ENCODE measurements around the gene ARAP2. TPM values are rescaled to one million over a fixed set of nuclear protein-coding genes. Genes with fewer than 3 reads are reported as not detected.
A peak's percentile ranks its signal among the peaks of the same experiment; 100 is the strongest.

The ARAP2 gene
- total and polyA plus RNA-seq, 2 donors: 23.7 to 67.0 TPM

DNA sequence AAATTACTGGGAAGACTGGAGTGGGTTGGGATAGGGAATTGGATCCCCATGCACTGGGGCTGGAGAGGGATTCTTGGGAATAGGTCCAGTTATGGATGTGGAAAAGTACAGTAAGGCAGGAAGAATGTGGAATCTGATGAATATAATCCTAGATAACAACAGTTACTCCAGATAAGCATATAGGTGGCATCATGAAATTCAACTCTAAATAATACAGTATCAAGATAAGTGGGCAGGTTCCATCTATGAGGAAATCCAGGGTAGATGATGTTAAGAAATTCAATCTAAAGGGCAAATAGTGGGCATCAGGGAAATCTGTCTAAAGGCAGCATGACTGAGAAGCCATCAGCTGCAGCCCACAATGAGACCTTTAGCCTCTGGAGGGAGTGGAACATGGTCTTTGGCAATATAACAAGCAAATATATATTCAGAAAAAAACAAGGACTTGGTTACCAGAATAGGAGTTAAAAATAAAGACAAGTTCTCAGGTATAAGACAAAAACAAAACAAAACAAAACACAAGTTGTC, 38.3 kb upstream of the ARAP2 start:
- no peak overlapping the region for H3K4me3 ChIP-seq (ENCODE audit: low read length in 2 of 2)
- no peaks in the 10 kb centered on the region for H3K27me3 ChIP-seq (ENCODE audit: control insufficient read depth in 2 of 2, insufficient read depth in 1 of 2, low read length in 1 of 2)
- peaks cover 3 to 6% of the 10 kb centered on the region in 2 donors for H3K4me1 ChIP-seq (ENCODE audit: control insufficient read depth in 2 of 2, insufficient read depth in 2 of 2, low read length in 2 of 2)
- no peak for DNase-seq (ENCODE audit: low read depth in 6 of 9, low spot score in 9 of 9)
- no peaks in the 10 kb centered on the region for H3K9me3 ChIP-seq (ENCODE audit: control insufficient read depth in 2 of 2, insufficient read depth in 1 of 2, low read length in 1 of 2)
- H3K27ac ChIP-seq (ENCODE audit: low read depth in 1 of 2, low read length in 1 of 2): no peak overlapping the region
- H3K36me3 ChIP-seq (ENCODE audit: control insufficient read depth in 2 of 2, insufficient read depth in 2 of 2, low read length in 1 of 2): no peaks in the 10 kb centered on the region

DNA sequence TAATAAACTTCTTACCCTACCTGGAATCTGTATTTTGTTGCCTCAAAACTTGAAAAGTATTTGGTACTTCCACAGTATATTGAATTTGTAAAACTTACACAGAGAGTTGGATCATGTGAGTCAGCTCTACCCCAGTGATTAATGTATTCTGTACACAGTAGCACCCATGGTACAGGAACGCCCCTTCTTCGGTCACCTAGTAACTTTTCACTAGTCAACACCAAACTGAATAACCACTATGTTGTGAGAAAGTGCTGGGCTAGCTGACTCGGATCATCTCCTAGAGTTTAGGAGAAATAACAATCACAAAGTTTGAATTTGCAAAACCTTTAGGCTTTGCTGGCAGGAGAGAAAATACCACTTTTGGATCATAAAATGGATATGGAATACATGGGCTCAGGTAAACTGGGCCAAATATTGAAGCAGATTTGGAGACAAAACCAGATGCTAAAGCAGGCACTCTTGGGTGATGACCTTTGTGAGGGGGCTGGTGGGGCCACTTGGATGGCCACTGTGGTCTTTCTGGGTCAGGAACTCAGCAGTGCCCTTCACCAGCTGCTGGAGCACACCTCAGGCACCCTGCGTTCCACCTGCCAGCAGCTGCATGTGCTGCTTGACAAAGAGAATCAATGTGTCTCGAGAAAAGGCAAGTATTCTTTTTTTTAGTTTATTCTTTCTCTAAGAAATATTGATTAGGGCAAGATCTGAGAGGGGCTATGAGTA, 37.2 kb upstream of the ARAP2 start, which contains the start of gene DTHD1:
Gene DTHD1 (plus strand): TSS at position 233 of the 723 bp plus-strand sequence. CDS start 143 bp downstream, at position 376.
- WGBS: 96% methylated on average over 5 of the region's 5 CpGs
- peak within 1 kb of the TSS in 1 of 2 donors; percentile 18 for H3K27ac ChIP-seq (ENCODE audit: low read depth in 1 of 2, low read length in 1 of 2)
- no peaks in the 10 kb centered on the region for H3K27me3 ChIP-seq (ENCODE audit: control insufficient read depth in 2 of 2, insufficient read depth in 1 of 2, low read length in 1 of 2)
- no peak for DNase-seq (ENCODE audit: low read depth in 6 of 9, low spot score in 9 of 9)
- no peak within 1 kb of the TSS for H3K4me3 ChIP-seq (ENCODE audit: low read length in 2 of 2)
- H3K36me3 ChIP-seq (ENCODE audit: control insufficient read depth in 2 of 2, insufficient read depth in 2 of 2, low read length in 1 of 2): no peaks in the 10 kb centered on the region
- no peaks in the 10 kb centered on the region for H3K9me3 ChIP-seq (ENCODE audit: control insufficient read depth in 2 of 2, insufficient read depth in 1 of 2, low read length in 1 of 2)
- peaks cover 3 to 6% of the 10 kb centered on the region in 2 donors for H3K4me1 ChIP-seq (ENCODE audit: control insufficient read depth in 2 of 2, insufficient read depth in 2 of 2, low read length in 2 of 2)

- no peak overlapping the region for H3K4me3 ChIP-seq (ENCODE audit: low read length in 2 of 2)
- no peaks in the 10 kb centered on the region for H3K9me3 ChIP-seq (ENCODE audit: control insufficient read depth in 2 of 2, insufficient read depth in 1 of 2, low read length in 1 of 2)
- DNase-seq (ENCODE audit: low read depth in 6 of 9, low spot score in 9 of 9): peak in 1 of 9 donors; percentile 16
- WGBS: 71% methylated on average over 4 of the region's 4 CpGs
- H3K36me3 ChIP-seq (ENCODE audit: control insufficient read depth in 2 of 2, insufficient read depth in 2 of 2, low read length in 1 of 2): no peaks in the 10 kb centered on the region
- peaks cover 3 to 6% of the 10 kb centered on the region in 2 donors for H3K4me1 ChIP-seq (ENCODE audit: control insufficient read depth in 2 of 2, insufficient read depth in 2 of 2, low read length in 2 of 2)
- H3K27me3 ChIP-seq (ENCODE audit: control insufficient read depth in 2 of 2, insufficient read depth in 1 of 2, low read length in 1 of 2): no peaks in the 10 kb centered on the region
- peak overlapping the region in 1 of 2 donors; percentile 18 for H3K27ac ChIP-seq (ENCODE audit: low read depth in 1 of 2, low read length in 1 of 2)
Observed at GRCh38 chr4:36280555-36280954, 36.2 kb upstream of the ARAP2 start.

DNA sequence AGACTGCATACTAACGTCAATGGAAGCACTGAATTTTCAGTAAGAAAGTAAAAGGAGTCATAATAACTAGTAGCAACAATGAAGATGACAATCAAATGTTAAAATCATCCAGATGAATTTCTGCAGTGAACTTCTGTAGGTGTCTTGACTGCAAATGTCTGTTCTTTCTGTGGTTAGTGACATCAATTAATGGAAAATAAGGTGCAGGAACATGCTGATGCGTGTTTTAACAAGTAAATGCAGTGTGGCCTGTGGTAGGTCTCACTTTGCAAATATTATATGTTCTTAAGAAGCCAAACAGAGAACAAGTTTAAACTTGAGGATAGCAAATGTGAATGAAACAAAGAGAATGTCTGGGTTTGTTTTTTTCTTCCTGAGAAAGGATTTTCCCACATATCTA, 34.5 kb upstream of the ARAP2 start:
- DNase-seq (ENCODE audit: low read depth in 6 of 9, low spot score in 9 of 9): peak in 1 of 9 donors; percentile 41
- WGBS: 85% methylated on average over 2 of the region's 2 CpGs
- no peaks in the 10 kb centered on the region for H3K36me3 ChIP-seq (ENCODE audit: control insufficient read depth in 2 of 2, insufficient read depth in 2 of 2, low read length in 1 of 2)
- no peak overlapping the region for H3K4me3 ChIP-seq (ENCODE audit: low read length in 2 of 2)
- peaks cover 3 to 6% of the 10 kb centered on the region in 2 donors for H3K4me1 ChIP-seq (ENCODE audit: control insufficient read depth in 2 of 2, insufficient read depth in 2 of 2, low read length in 2 of 2)
- no peaks in the 10 kb centered on the region for H3K9me3 ChIP-seq (ENCODE audit: control insufficient read depth in 2 of 2, insufficient read depth in 1 of 2, low read length in 1 of 2)
- H3K27me3 ChIP-seq (ENCODE audit: control insufficient read depth in 2 of 2, insufficient read depth in 1 of 2, low read length in 1 of 2): no peaks in the 10 kb centered on the region
- no peak overlapping the region for H3K27ac ChIP-seq (ENCODE audit: low read depth in 1 of 2, low read length in 1 of 2)

GRCh38 chr4:36277533-36277932, 33.2 kb upstream of the ARAP2 start:
- WGBS: 96% methylated on average over 4 of the region's 4 CpGs
- H3K4me1 ChIP-seq (ENCODE audit: control insufficient read depth in 2 of 2, insufficient read depth in 2 of 2, low read length in 2 of 2): peaks cover 3 to 6% of the 10 kb centered on the region in 2 donors

DNA sequence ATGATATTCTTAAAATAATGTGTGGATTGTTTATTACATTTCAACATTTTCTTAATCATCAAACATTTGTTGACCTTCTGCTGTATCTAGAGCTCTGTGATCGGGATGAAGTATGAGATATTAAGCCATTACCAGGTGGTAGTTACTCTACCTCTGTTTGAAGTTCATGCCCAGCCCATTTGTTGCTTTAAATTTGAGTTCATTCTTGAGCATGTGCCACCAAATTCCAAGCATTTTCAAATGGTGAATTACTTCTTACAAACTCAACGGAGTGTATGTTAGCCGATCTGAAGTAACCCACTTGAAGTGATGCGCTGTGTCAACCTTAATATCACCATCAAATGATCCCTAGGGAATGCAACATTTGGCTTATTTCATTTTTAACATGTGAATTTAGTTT, 29.8 kb upstream of the ARAP2 start:
- no peak for DNase-seq (ENCODE audit: low read depth in 6 of 9, low spot score in 9 of 9)
- 96% methylated on average over 4 of the region's 4 CpGs for WGBS
- H3K4me3 ChIP-seq (ENCODE audit: low read length in 2 of 2): no peak overlapping the region
- H3K36me3 ChIP-seq (ENCODE audit: control insufficient read depth in 2 of 2, insufficient read depth in 2 of 2, low read length in 1 of 2): no peaks in the 10 kb centered on the region
- no peaks in the 10 kb centered on the region for H3K9me3 ChIP-seq (ENCODE audit: control insufficient read depth in 2 of 2, insufficient read depth in 1 of 2, low read length in 1 of 2)
- H3K4me1 ChIP-seq (ENCODE audit: control insufficient read depth in 2 of 2, insufficient read depth in 2 of 2, low read length in 2 of 2): peaks cover under 1 to 3% of the 10 kb centered on the region in 2 donors
- H3K27me3 ChIP-seq (ENCODE audit: control insufficient read depth in 2 of 2, insufficient read depth in 1 of 2, low read length in 1 of 2): no peaks in the 10 kb centered on the region
- H3K27ac ChIP-seq (ENCODE audit: low read depth in 1 of 2, low read length in 1 of 2): no peak overlapping the region

More at GRCh38 chr4:36277533-36277932, 33.2 kb upstream of the ARAP2 start:
- Histone ChIP-seq H3K4me3 (ENCODE audit: low read length in 2 of 2) (no peak overlapping the region), H3K27ac (ENCODE audit: low read depth in 1 of 2, low read length in 1 of 2) (no peak overlapping the region), H3K27me3 (ENCODE audit: control insufficient read depth in 2 of 2, insufficient read depth in 1 of 2, low read length in 1 of 2) (no peaks in the 10 kb centered on the region), H3K9me3 (ENCODE audit: control insufficient read depth in 2 of 2, insufficient read depth in 1 of 2, low read length in 1 of 2) (no peaks in the 10 kb centered on the region), H3K36me3 (ENCODE audit: control insufficient read depth in 2 of 2, insufficient read depth in 2 of 2, low read length in 1 of 2) (no peaks in the 10 kb centered on the region)
- no peak for DNase-seq (ENCODE audit: low read depth in 6 of 9, low spot score in 9 of 9)

DNA sequence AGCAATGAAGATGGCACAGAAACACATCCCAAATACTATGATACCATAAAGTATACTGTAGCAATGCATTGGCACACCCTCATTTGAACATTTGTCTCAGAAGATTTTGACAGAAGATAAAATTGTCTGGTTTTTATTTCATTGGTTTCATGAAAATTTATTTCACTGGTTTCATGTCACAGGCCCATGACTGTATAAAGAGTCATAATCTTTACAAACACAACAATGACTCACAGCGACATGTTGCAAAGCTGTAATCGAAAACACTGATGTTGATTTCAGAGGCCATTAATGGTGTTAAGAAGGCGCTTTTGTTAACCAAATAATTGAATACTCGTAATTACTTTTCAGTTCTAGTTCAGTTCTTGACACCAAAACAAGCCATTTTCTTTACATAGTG, 29.0 kb upstream of the ARAP2 start:
- Histone ChIP-seq H3K9me3 (ENCODE audit: control insufficient read depth in 2 of 2, insufficient read depth in 1 of 2, low read length in 1 of 2) (no peaks in the 10 kb centered on the region), H3K4me3 (ENCODE audit: low read length in 2 of 2) (no peak overlapping the region), H3K27me3 (ENCODE audit: control insufficient read depth in 2 of 2, insufficient read depth in 1 of 2, low read length in 1 of 2) (no peaks in the 10 kb centered on the region), H3K36me3 (ENCODE audit: control insufficient read depth in 2 of 2, insufficient read depth in 2 of 2, low read length in 1 of 2) (no peaks in the 10 kb centered on the region), H3K4me1 (ENCODE audit: control insufficient read depth in 2 of 2, insufficient read depth in 2 of 2, low read length in 2 of 2) (peaks cover 3% of the 10 kb centered on the region in 2 donors), H3K27ac (ENCODE audit: low read depth in 1 of 2, low read length in 1 of 2) (no peak overlapping the region)
- 97% methylated on average over 4 of the region's 4 CpGs for WGBS
- DNase-seq (ENCODE audit: low read depth in 6 of 9, low spot score in 9 of 9): no peak

GRCh38 chr4:36269533-36270173, 25.3 kb upstream of the ARAP2 start:
- H3K27ac ChIP-seq (ENCODE audit: low read depth in 1 of 2, low read length in 1 of 2): peak overlapping the region in 1 of 2 donors; percentile 73
- no peaks in the 10 kb centered on the region for H3K27me3 ChIP-seq (ENCODE audit: control insufficient read depth in 2 of 2, insufficient read depth in 1 of 2, low read length in 1 of 2)
- H3K9me3 ChIP-seq (ENCODE audit: control insufficient read depth in 2 of 2, insufficient read depth in 1 of 2, low read length in 1 of 2): no peaks in the 10 kb centered on the region
- no peak for DNase-seq (ENCODE audit: low read depth in 6 of 9, low spot score in 9 of 9)
- H3K4me3 ChIP-seq (ENCODE audit: low read length in 2 of 2): no peak overlapping the region
- WGBS: 95% methylated on average over 5 of the region's 5 CpGs
- peaks cover 7 to 13% of the 10 kb centered on the region in 2 donors for H3K4me1 ChIP-seq (ENCODE audit: control insufficient read depth in 2 of 2, insufficient read depth in 2 of 2, low read length in 2 of 2)
- no peaks in the 10 kb centered on the region for H3K36me3 ChIP-seq (ENCODE audit: control insufficient read depth in 2 of 2, insufficient read depth in 2 of 2, low read length in 1 of 2)

DNA sequence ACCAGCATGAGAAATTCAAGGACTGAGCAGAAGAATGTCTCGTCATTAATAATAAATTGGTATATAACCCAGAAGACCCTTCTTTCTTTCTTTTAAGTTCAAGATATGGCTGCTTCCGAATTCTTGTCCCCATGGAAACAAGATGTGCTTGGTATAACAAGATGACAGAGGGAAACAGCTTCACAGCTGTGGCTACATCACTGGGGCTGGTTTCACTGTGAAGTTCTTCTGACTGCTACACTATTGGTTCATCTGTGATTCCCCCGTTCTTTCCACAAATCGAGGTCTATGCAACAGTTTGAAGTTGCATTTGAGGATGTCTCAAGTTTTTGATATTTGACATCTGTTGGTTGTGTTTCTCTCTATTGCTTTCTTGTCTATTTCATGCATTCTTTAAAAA, 24.8 kb upstream of the ARAP2 start:
- no peaks in the 10 kb centered on the region for H3K9me3 ChIP-seq (ENCODE audit: control insufficient read depth in 2 of 2, insufficient read depth in 1 of 2, low read length in 1 of 2)
- WGBS: 74% methylated on average over 4 of the region's 4 CpGs
- peak in 5 of 9 donors; percentile 43 to 81 (median 55) for DNase-seq (ENCODE audit: low read depth in 6 of 9, low spot score in 9 of 9)
- no peak overlapping the region for H3K4me3 ChIP-seq (ENCODE audit: low read length in 2 of 2)
- H3K36me3 ChIP-seq (ENCODE audit: control insufficient read depth in 2 of 2, insufficient read depth in 2 of 2, low read length in 1 of 2): no peaks in the 10 kb centered on the region
- H3K27me3 ChIP-seq (ENCODE audit: control insufficient read depth in 2 of 2, insufficient read depth in 1 of 2, low read length in 1 of 2): no peaks in the 10 kb centered on the region
- peak overlapping the region in 1 of 2 donors; percentile 73 for H3K27ac ChIP-seq (ENCODE audit: low read depth in 1 of 2, low read length in 1 of 2)
- peaks cover 7 to 13% of the 10 kb centered on the region in 2 donors for H3K4me1 ChIP-seq (ENCODE audit: control insufficient read depth in 2 of 2, insufficient read depth in 2 of 2, low read length in 2 of 2)
